SJCRH30 (cell line): ENCODE data around the gene CBLB. TPM values are rescaled to one million over a fixed set of nuclear protein-coding genes. Genes with fewer than 3 reads are reported as not detected.

Experiments
- DNase-seq, 2 experiments: peaks; one replicate each; pipeline ENCODE4 v3.0.0-alpha.2; 2015 to 2020
- H3K27ac ChIP-seq: fragments of 250-450 bp; sonication (Bioruptor Pico); 2 replicates; pipeline ENCODE4 v1.5.1; 2020; ENCODE audit warnings: mild to moderate bottlenecking, moderate library complexity
- H3K27me3 ChIP-seq: fragments of 250-450 bp; sonication (Bioruptor Pico); 2 replicates; pipeline ENCODE4 v1.5.1; 2020; ENCODE audit warnings: mild to moderate bottlenecking, moderate library complexity
- H3K36me3 ChIP-seq: fragments of 250-450 bp; sonication (Bioruptor Pico); 2 replicates; pipeline ENCODE4 v1.5.1; 2020; ENCODE audit warnings: mild to moderate bottlenecking, moderate library complexity
- H3K4me1 ChIP-seq: fragments of 250-450 bp; sonication (Bioruptor Pico); 2 replicates; pipeline ENCODE4 v1.5.1; 2020; ENCODE audit warnings: mild to moderate bottlenecking, moderate library complexity
- H3K4me3 ChIP-seq: fragments of 250-450 bp; sonication (Bioruptor Pico); 2 replicates; pipeline ENCODE4 v1.5.1; 2020; ENCODE audit warnings: mild to moderate bottlenecking, moderate library complexity
- H3K9me3 ChIP-seq: fragments of 250-450 bp; sonication (Bioruptor Pico); replicated peaks from 2 replicates; pipeline ENCODE4 v1.5.1; 2020; ENCODE audit warnings: mild to moderate bottlenecking, moderate library complexity
- total RNA-seq: library from RNA; depleted of rRNA; stranded (reverse); fragments of >200 nt; shearing (Covaris generic); gene quantifications from 2 replicates; pipeline ENCODE4 v1.2.3, GENCODE V29; 2014

The CBLB gene
- total RNA-seq, 1 experiment from 2014 or later, result 22.3 TPM

DNA sequence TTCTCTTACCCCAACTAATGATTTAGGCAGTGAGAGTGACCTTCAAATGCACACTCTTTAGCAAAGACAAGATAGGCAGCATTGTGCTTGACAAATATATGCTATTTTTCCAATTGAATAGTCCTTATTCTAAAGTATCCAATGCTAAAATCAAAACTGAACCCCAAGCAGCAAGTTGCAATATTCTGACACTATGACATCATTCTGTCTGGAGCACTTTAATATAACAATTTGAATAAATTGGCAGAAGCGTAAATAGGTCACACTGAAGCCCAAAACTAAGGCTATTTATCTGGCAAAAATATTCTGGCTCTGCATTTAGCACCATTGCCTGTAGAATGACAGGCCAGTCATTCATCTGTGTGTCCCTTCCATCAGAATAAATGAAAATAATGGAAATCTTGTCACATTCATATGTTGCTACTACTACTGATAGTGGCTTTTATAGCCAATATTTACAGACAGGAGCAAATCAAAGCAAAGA is 2.9 kb downstream of the CBLB start:
- no peaks in the 10 kb centered on the region for H3K9me3 ChIP-seq

GRCh38 chr3:105865016-105865623 is 3.7 kb downstream of the CBLB start:
- H3K4me3 ChIP-seq, result no peak overlapping the region
- H3K4me1 ChIP-seq, result peaks cover 21% of the 10 kb centered on the region; the same call in 1 of the 2 replicates
- H3K36me3 ChIP-seq, result no peaks in the 10 kb centered on the region
- no peaks in the 10 kb centered on the region for H3K9me3 ChIP-seq
- H3K27ac ChIP-seq, result no peak overlapping the region
- DNase-seq, result peak in 1 of 2 experiments; percentile 31
- no peaks in the 10 kb centered on the region for H3K27me3 ChIP-seq

More for the DNA sequence above, 2.9 kb downstream of the CBLB start:
- H3K27ac ChIP-seq, result no peak overlapping the region
- peaks cover 24% of the 10 kb centered on the region; the same call in 1 of the 2 replicates for H3K4me1 ChIP-seq
- H3K27me3 ChIP-seq, result no peaks in the 10 kb centered on the region
- H3K4me3 ChIP-seq, result no peak overlapping the region
- no peak for DNase-seq
- no peaks in the 10 kb centered on the region for H3K36me3 ChIP-seq

GRCh38 chr3:105864212-105864611 is 4.6 kb downstream of the CBLB start:
- H3K27me3 ChIP-seq, result no peaks in the 10 kb centered on the region
- H3K4me3 ChIP-seq, result no peak overlapping the region
- DNase-seq, result no peak
- H3K36me3 ChIP-seq, result no peaks in the 10 kb centered on the region
- no peak overlapping the region for H3K27ac ChIP-seq
- H3K9me3 ChIP-seq, result no peaks in the 10 kb centered on the region
- H3K4me1 ChIP-seq, result peaks cover 19% of the 10 kb centered on the region; the same call in 1 of the 2 replicates

- H3K9me3 ChIP-seq, result no peaks in the 10 kb centered on the region
- H3K4me3 ChIP-seq, result no peak overlapping the region
- H3K27ac ChIP-seq, result no peak overlapping the region
- H3K36me3 ChIP-seq, result no peaks in the 10 kb centered on the region; the same call in 1 of the 2 replicates
- no peak for DNase-seq
- H3K27me3 ChIP-seq, result no peaks in the 10 kb centered on the region
- peaks cover 19% of the 10 kb centered on the region; the same call in 1 of the 2 replicates for H3K4me1 ChIP-seq
Measured at GRCh38 chr3:105863608-105864007, 5.2 kb downstream of the CBLB start.

- peaks cover 19% of the 10 kb centered on the region; the same call in 1 of the 2 replicates for H3K4me1 ChIP-seq
- H3K9me3 ChIP-seq, result no peaks in the 10 kb centered on the region
- DNase-seq, result no peak
- H3K27me3 ChIP-seq, result no peaks in the 10 kb centered on the region
- H3K4me3 ChIP-seq, result no peak overlapping the region
- no peak overlapping the region for H3K27ac ChIP-seq
- H3K36me3 ChIP-seq, result no peaks in the 10 kb centered on the region; the same call in 1 of the 2 replicates
Measured at GRCh38 chr3:105862217-105862616, 6.6 kb downstream of the CBLB start.

DNA sequence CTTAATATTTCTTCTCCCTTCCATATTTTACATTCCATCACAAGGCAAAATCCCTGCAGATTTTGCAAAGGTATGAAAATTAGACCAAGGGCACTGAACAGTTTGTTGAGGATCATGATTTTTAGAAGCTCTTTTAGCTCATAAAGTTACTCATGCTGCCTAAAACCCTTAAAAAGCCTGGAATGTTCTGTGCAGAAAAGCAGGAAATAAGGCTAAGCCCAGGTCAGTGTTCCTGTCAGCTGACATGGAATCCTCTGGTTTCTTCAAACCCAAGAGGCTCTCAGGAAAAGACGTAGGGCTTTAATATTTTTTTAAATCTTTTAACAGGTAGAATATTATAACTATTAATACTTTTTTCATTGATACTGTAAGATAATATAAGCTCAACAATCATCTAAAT is 8.2 kb downstream of the CBLB start:
- no peak for DNase-seq
- no peak overlapping the region for H3K4me3 ChIP-seq
- no peaks in the 10 kb centered on the region; the same call in 1 of the 2 replicates for H3K36me3 ChIP-seq
- no peaks in the 10 kb centered on the region for H3K9me3 ChIP-seq
- peaks cover 7% of the 10 kb centered on the region; the same call in 1 of the 2 replicates for H3K4me1 ChIP-seq
- no peaks in the 10 kb centered on the region for H3K27me3 ChIP-seq
- H3K27ac ChIP-seq, result no peak overlapping the region

DNA sequence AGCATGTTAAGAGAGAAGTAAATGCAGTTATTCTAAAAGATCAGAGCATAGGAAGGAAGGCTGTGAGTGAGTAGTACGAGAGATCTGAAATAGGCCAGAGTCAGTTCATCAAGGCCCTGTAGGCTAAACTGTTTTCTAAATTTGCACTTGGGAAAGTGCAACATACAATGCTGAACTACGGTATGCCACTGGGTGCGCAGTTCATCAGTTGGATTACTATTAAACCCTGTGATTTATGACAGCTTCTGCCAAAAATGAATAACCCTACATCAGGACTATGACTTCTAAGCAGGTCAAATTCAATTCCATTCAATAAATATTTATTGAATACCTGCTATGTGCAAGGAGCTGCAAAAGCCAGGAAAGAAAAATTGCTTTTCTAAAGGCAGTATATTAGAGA is 10.8 kb downstream of the CBLB start:
- H3K36me3 ChIP-seq, result peaks cover 8% of the 10 kb centered on the region

GRCh38 chr3:105857601-105858000 is 11.2 kb downstream of the CBLB start:
- Histone ChIP-seq H3K4me3 (no peak overlapping the region), H3K9me3 (no peaks in the 10 kb centered on the region), H3K36me3 (peaks cover 9% of the 10 kb centered on the region), H3K27me3 (no peaks in the 10 kb centered on the region), H3K27ac (no peak overlapping the region), H3K4me1 (no peaks in the 10 kb centered on the region)
- DNase-seq, result no peak

More for the DNA sequence above, 10.8 kb downstream of the CBLB start:
- Histone ChIP-seq H3K27me3 (no peaks in the 10 kb centered on the region), H3K9me3 (no peaks in the 10 kb centered on the region), H3K27ac (no peak overlapping the region), H3K4me3 (no peak overlapping the region), H3K4me1 (no peaks in the 10 kb centered on the region)
- no peak for DNase-seq

DNA sequence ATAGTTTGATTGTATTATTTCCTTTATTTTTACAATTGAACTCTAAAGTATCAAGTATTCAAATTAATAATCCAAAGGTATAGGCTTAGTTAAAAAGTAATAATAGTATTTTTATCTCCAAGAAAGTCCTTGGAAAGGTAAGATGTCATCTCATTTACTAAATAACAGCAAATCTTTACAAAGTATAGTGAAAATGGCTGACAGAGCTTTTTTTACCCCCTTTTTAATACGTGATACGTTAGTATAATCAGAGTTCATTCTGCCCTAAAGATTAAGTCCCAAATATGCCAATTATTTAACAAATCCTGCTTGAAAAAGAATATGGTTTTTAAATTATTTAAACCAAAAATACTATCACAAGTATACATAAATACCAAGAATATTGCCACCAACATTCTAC is 12.2 kb downstream of the CBLB start:
- DNase-seq, result no peak
- no peaks in the 10 kb centered on the region for H3K4me1 ChIP-seq
- H3K4me3 ChIP-seq, result no peak overlapping the region
- no peaks in the 10 kb centered on the region for H3K27me3 ChIP-seq
- H3K9me3 ChIP-seq, result no peaks in the 10 kb centered on the region
- peaks cover 14% of the 10 kb centered on the region for H3K36me3 ChIP-seq
- H3K27ac ChIP-seq, result no peak overlapping the region

DNA sequence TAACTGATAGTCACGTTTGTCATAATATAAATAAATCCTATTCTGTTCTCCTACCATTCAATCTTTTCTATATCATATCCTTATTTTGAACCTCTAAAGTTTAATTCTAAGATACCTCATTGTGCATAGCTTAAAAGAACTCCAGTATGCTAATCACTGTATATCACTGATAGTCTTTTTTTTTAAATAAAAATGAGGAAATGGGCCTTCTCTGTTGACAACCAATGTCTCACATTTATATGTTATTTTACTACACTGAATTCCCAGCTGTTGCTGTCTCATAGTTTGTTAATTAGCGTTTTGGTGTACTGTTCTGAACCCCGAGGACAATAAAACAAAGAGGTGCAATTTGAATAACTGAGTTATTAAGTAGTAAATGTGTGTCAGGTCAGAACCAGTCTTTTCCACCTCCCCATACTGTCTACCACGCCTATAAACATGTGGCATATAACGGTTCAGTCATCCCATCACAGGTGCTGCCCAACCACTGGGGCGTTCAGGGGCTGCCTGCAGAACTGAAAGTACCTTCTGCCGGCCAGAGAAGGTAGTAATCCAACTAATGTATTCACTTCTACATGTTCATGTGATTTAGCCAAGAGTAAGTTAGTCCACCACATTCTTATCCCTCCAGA is 14.9 kb downstream of the CBLB start:
- no peaks in the 10 kb centered on the region for H3K27me3 ChIP-seq
- H3K4me3 ChIP-seq, result no peak overlapping the region
- no peak overlapping the region for H3K27ac ChIP-seq
- no peaks in the 10 kb centered on the region for H3K4me1 ChIP-seq
- H3K9me3 ChIP-seq, result no peaks in the 10 kb centered on the region
- H3K36me3 ChIP-seq, result peaks cover 21% of the 10 kb centered on the region
- DNase-seq, result no peak

DNA sequence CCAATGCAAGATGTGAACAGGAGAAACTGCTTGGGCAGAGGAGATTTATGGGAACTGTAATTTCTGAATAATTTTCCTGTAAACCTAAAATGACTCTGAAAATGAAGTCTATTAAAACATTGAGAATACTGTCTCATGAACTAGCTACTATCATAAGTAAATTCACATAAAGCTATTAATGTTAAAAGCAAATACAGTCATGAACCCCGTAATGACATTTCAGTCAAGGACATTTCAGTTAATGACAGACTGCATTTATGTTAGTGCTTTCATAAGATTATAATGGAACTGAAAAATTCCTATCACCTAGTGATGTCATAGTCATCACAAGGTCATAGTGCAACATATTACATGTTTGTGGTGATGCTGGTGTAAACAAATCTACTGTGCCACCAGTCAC is 17.2 kb downstream of the CBLB start:
- peaks cover 2% of the 10 kb centered on the region for H3K4me1 ChIP-seq
- H3K27me3 ChIP-seq, result no peaks in the 10 kb centered on the region
- H3K9me3 ChIP-seq, result no peaks in the 10 kb centered on the region
- no peak overlapping the region for H3K4me3 ChIP-seq
- no peak overlapping the region for H3K27ac ChIP-seq
- peaks cover 21% of the 10 kb centered on the region for H3K36me3 ChIP-seq
- no peak for DNase-seq

DNA sequence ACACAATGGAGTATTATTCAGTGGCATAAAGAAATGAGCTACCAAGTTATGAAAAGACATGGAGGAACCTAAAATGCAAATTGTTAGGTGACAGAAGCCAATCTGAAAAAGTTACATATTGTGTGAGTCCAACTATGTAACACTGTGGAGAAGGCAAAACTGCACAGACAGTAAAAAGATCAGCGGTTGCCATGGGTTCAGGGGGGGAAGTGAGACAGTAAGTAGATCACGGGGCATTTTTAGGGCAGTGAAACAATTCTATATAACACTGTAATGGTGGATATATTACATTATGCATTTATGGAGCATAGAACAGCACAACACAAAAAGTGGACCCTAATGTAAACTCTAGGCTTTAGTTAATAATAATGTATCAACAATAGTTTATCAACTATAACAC is 17.6 kb downstream of the CBLB start:
- Histone ChIP-seq H3K9me3 (no peaks in the 10 kb centered on the region), H3K27ac (no peak overlapping the region), H3K4me1 (peaks cover 6% of the 10 kb centered on the region), H3K4me3 (no peak overlapping the region), H3K27me3 (no peaks in the 10 kb centered on the region), H3K36me3 (peaks cover 21% of the 10 kb centered on the region)
- no peak for DNase-seq

GRCh38 chr3:105850593-105850992 is 18.2 kb downstream of the CBLB start:
- H3K9me3 ChIP-seq, result no peaks in the 10 kb centered on the region
- peaks cover 12% of the 10 kb centered on the region for H3K4me1 ChIP-seq
- H3K27me3 ChIP-seq, result no peaks in the 10 kb centered on the region
- no peak for DNase-seq
- H3K36me3 ChIP-seq, result peaks cover 21% of the 10 kb centered on the region
- H3K4me3 ChIP-seq, result no peak overlapping the region
- no peak overlapping the region for H3K27ac ChIP-seq

DNA sequence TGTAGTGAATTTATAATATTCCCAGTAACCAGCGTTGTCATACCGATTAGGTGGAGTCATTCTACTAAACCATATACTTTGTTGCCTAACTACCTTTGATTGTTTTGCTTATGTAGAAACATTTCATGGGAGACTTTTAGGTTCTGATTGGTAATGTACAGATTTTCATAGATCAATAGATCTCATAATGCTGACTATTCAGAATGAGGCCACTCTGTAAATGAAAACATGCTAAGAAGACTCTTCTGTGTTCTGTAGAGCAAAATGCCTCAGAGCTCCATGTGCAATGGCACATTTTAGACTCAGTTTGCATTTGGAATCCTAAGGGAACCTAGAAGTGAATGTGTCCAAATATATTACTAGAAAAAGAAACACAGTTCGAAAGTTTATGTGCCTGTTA is 20.0 kb downstream of the CBLB start:
- Histone ChIP-seq H3K9me3 (no peaks in the 10 kb centered on the region), H3K36me3 (peaks cover 17% of the 10 kb centered on the region), H3K4me1 (peaks cover 26% of the 10 kb centered on the region), H3K4me3 (no peak overlapping the region), H3K27me3 (no peaks in the 10 kb centered on the region), H3K27ac (no peak overlapping the region)
- no peak for DNase-seq

DNA sequence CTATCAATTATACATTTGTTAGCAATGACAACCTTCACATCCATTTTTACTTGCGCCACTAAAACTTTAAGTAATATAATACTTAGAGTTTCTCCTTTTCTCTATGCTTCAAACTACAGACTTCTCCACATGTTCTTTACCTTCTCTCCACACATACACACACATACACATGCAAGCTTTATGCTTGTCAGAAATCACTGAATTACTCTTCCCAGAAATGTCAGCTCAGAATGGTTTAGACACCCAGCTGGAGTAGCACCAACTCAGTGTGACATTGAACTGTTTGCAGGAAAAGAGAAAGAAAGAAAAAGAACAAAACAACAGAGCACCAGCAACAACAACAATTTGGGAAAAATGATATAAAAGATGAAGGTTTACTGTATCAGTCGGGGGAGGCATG is 20.9 kb downstream of the CBLB start:
- Histone ChIP-seq H3K4me3 (no peak overlapping the region), H3K27ac (no peak overlapping the region), H3K36me3 (peaks cover 13% of the 10 kb centered on the region), H3K27me3 (no peaks in the 10 kb centered on the region), H3K4me1 (peaks cover 26% of the 10 kb centered on the region), H3K9me3 (no peaks in the 10 kb centered on the region)
- DNase-seq, result no peak
